Parietal lobe (tissue), 2 donors: ENCODE results near the gene DLX3. TPM values are rescaled to one million over a fixed set of nuclear protein-coding genes. Genes with fewer than 3 reads are reported as not detected.

Experiments used
- small RNA-seq: library from RNA; depleted of rRNA; stranded (forward); fragments of <200 nt; gene quantifications from one replicate; pipeline ENCODE3, GENCODE V24; 2014; ENCODE audit warnings: low replicate concordance
- total RNA-seq: library from RNA; depleted of rRNA; stranded (reverse); fragments of >200 nt; gene quantifications from one replicate; pipeline ENCODE4 v1.2.3, GENCODE V29; 2014

The DLX3 gene
- not detected for total RNA-seq

GRCh38 chr17:49995055-49995738 is at the start of gene DLX3:
Gene DLX3 (minus strand): TSS chr17:49995224. CDS start chr17:49994998, 226 bp downstream.

DNA sequence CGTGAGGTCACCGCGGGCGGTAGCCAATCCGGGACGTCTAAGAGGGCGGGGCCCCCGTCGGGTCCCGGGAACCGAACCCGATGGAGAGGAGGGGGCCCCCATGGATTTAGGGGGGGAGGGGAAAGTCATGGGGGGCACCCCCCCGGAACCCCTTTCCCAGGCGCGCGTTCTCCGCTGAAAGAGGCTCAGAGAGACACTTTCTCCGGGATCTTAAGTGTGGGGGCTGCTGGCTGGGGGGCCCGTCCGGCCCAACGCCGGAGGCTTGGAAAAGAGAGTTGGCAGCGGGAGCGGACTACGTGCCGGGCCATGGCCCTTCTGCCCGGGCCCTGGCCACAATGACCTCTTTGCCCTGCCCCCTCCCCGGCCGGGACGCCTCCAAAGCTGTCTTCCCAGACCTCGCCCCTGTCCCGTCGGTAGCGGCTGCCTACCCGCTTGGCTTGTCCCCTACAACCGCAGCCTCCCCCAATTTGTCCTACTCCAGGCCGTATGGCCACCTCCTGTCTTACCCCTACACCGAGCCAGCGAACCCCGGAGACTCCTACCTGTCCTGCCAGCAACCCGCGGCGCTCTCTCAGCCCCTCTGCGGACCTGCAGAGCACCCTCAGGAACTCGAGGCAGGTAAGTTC is 25.8 kb downstream of the DLX3 start, which contains the start of gene DLX4:
DLX4 (plus strand) TSS at position 57 of the 626 bp plus-strand sequence; CDS start at position 336, 279 bp downstream.

Small RNA genes within 50 kb of the gene (small RNA-seq; reads per million reads assigned to genes)
- not detected for gene RNU6-1313P

Other genes with a start within 250 kb of the DLX3 start
- gene FAM117A, start 231.1 kb downstream of the DLX3 start, total RNA-seq, result 3.1 TPM
- 72.0 TPM for gene KAT7, start 206.5 kb downstream of the DLX3 start, total RNA-seq
- not detected for gene TAC4, start 147.2 kb downstream of the DLX3 start, total RNA-seq
- not detected for gene DLX4, start 26.0 kb downstream of the DLX3 start, total RNA-seq
- gene ITGA3, start 60.9 kb upstream of the DLX3 start, total RNA-seq, result 46.3 TPM
- gene PDK2, start 100.1 kb upstream of the DLX3 start, total RNA-seq, result 20.7 TPM
- 41.3 TPM for gene SAMD14, start 134.9 kb upstream of the DLX3 start, total RNA-seq
- 58.8 TPM for gene PPP1R9B, start 155.5 kb upstream of the DLX3 start, total RNA-seq
- not detected for gene SGCA, start 170.8 kb upstream of the DLX3 start, total RNA-seq
- gene COL1A1, start 206.4 kb upstream of the DLX3 start, total RNA-seq, result 5.0 TPM